Jurkat, Clone E6-1 (cell line): ENCODE results near the gene ABHD16A. TPM values are rescaled to one million over a fixed set of nuclear protein-coding genes. Genes with fewer than 3 reads are reported as not detected.

Source experiments
- DNase-seq: peaks from one replicate; pipeline ENCODE4 v3.0.0-alpha.2; 2011; ENCODE audit warnings: low read depth, low spot score
- H3K4me3 ChIP-seq: 2 replicates; pipeline ENCODE4 v1.5.1; 2011; ENCODE audit warnings: mild to moderate bottlenecking, low read length, control low read depth, moderate library complexity
- polyA plus RNA-seq: library from polyadenylated mRNA; unstranded; fragments of >200 nt; gene quantifications from one replicate; pipeline ENCODE4 v1.2.1, GENCODE V29; 2012; ENCODE audit warnings: missing spikeins; ENCODE audit not compliant: insufficient read length, insufficient read depth

Gene ABHD16A
- polyA plus RNA-seq, result 50.3 TPM

DNA sequence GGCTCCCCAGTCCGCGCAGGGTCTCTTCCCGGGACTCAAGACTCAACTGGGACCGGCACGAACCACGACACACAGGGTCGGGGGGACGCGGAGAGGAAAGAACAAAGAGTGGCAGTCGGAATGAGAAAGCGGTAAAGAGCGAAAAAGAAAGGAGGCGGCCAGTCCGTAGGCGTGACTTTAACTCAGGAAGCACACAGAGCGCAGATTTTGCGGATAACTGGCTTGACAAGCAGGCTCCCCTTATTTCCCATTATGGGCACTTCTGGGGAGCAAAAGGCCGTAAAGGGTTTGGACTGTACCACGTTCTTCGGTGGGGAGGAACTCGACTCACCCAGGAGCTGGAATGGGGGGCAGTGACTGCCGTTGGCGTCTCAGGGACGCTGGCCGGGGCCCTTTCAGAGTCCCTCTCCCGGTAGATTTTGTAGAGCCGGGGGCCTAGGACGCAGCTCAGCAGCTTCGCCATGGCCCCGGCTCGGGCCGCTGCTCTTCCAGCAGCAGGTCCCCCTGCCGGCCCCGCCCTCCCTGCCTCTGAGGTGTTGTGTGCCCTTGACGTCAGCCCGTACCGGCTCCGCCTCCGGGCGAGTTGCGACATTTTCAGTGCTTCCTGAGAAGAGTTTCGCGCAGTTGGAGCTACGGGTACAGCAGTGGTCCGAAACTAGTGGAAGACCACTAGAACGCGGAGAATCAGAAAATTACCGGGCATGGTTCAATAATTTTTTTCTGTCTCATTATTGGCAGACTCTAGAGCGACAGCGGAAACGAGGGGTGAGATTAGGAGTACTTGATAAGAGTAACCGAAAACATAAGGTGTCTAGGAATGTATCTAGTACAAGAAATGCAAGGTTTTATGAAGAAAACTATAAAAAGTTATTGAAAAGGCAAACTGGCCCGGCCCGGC, at the start of gene ABHD16A:
Gene ABHD16A (minus strand): TSS at position 506 of the 898 bp plus-strand sequence. CDS start 43 bp downstream, at position 463.
- H3K4me3 ChIP-seq, result peak within 1 kb of the TSS; percentile 77
- DNase-seq, result peak; percentile 98

DNA sequence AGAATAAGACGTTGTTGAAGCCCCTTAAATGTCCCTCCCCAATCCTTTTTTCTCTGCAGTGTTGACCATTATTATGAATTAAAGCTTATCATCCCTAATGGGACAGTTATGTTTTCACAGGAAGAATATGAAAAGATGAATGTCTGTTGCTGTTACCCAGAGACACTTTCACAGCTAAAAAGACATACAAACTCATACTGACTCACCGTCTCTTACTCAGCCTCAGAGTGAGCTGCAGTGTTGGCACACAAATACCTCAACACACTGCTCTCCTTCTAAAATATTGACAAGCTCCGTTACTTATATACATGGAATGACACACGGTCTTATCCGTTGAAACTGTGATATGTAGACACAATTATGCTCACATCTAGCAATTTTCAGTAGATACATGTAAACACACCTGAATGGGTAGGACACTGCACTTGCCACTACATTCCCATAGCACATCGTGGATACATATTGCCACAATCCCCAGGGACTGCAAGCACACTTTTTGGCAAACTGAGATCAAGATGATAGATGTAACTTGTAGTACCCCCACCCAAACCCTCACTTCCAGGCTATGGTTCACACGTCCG, 49.7 kb upstream of the ABHD16A start:
- DNase-seq, result no peak

DNA sequence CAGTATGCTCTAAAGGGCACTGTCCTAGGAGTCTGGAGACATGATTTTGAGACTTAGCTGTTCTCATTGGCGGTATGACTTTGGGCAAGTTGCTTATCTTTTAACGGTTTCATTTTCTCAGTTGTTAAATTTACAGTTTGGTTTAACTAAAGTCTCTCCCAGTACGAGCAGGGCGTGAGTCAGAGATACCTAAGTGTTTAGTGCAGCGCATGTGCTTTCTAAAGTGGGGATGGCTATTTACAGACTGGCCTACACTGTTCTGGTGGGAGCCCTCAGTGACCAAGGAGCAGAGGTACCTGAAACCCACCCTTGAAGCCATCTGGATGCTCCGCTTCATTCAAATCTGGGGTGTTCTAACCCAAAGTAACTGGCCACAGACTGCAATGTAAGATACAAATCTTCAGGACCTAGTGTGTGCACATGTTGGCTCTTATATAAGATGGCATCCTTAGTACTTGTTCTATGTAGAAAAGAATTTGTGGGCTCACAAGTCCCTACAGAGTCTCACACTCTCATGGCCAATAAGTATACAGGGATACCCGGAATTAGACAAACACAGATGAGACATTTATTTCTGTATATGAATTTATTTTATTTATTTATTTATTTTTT, 47.4 kb upstream of the ABHD16A start:
- H3K4me3 ChIP-seq, result no peak overlapping the region
- no peak for DNase-seq

More for the DNA sequence above, 49.7 kb upstream of the ABHD16A start:
- no peak overlapping the region for H3K4me3 ChIP-seq

DNA sequence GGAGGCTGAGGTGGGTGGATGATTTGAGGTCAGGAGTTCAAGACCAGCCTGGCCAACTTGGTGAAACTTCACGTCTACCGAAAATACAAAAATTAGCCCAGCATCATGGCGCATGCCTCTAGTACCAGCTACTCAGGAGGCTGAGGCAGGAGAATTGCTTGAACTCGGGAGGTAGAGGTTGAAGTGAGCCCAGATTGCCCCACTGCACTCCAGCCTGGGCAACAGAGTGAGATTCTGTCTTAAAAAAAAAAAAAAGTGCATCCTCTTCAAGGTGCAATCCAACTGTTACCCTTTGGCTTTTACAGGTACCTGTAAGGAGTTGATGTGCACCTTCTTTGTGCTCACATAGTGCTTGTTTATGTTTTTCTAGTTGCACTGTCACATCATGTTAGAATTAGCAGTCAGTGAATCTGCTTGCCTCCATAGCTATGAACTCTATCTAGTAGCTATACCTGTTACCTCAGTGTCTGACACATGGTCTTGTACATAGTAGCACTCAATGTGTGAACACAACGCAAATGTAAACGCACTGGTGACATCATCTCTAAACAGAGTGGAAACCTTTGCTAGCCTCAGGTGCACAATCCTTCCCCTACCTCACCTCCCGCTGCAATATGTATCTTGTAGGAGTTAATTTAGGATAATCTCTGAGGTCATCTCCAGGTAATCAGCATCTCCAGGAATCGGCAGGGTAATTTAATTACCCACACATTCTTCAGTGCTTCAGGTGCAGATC, 46.3 kb upstream of the ABHD16A start:
- no peak overlapping the region for H3K4me3 ChIP-seq
- no peak for DNase-seq

DNA sequence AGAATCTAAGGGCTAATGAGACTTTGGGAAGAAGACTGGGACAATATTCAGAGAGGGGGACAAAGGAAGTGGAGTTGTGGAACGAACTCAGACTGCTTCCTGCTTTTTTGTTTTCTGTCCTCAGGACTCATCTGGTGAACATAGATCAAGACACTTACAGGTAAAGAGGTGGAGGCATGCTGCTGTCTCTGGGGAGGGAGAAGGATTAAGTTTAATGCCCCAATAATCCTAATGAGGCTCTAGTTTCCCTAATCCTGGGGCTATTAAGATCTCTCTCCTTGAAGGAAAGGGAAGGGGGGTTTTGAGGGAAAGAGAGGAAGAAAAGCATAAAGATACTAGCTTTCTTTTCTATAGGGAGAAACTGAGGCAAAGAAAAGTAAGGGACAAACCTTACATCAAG, 41.3 kb upstream of the ABHD16A start:
- no peak for DNase-seq
- no peak overlapping the region for H3K4me3 ChIP-seq

DNA sequence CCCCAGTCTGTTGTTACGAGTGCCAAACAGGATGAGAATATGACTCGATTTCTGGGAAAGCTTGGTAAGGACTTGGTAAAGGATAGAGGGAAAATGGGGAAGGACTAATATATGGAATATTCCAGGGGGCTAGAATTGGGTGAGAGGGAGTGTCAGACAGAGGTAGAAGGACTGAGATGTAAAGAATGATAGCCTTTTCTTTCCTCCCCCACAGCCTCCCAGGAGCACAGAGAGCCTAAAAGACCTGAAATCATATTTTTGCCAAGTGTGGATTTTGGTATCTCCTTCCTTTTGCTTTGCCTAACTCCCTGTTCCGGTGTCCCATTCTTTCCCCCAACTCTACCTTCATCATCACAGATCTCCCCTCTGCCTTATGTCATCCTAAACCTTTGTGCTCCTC, 39.8 kb upstream of the ABHD16A start:
- no peak for DNase-seq
- H3K4me3 ChIP-seq, result no peak overlapping the region

DNA sequence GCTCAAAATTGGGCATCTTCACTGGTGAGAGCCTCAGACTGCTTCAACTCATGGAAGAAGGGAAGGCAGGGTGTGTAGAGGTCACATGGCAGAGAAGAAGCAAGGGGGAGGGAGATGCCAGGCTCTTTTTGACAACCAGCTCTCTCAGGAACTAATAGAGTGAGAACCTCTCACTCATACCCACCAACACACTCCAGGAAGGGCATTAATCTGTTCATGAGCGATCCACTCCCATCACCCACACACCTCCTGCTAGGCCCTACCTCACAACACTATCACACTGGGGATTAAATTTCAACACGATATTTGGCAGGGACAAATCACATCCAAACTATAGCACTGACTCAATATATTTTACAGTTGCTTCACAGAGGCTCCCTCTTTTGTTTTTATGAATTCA, 38.7 kb upstream of the ABHD16A start:
- no peak for DNase-seq
- no peak overlapping the region for H3K4me3 ChIP-seq

DNA sequence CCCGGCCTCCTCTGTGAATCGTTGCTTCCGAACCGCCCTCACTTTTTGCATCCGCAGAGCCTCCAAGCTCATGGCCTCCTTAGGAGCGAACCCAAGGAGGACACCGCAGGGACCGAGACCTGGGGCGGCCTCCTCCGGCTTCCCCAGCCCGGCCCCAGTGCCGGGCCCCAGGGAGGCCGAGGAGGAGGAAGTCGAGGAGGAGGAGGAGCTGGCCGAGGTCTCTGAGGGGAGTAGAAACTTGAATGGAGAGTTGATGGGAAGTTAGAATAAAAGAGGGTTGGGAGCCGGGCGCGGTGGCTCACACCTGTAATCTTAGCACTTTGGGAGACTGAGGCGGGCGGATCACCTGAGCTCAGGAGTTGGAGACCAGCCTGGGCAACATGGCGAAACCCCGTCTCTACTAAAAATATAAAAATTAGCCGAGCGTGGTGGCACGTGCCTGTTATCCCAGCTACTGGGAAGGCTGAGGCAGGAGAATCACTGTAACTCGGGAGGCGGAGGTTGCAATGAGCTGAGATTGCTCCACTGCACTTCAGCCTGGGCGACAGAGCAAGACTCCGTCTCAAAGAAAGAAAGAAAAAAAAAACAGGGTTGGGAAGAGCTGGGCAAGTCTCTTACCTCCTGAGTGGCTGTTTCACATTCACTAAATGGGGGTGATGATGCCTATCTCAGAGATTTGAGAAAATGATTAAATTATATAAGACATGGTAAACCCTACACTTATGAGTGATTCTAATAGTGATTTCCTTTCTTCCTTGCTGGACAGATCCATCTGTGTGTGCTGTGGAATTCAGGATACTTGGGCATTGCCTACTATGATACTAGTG, 37.5 kb upstream of the ABHD16A start:
- peak overlapping the region; percentile 98 for H3K4me3 ChIP-seq
- no peak for DNase-seq

DNA sequence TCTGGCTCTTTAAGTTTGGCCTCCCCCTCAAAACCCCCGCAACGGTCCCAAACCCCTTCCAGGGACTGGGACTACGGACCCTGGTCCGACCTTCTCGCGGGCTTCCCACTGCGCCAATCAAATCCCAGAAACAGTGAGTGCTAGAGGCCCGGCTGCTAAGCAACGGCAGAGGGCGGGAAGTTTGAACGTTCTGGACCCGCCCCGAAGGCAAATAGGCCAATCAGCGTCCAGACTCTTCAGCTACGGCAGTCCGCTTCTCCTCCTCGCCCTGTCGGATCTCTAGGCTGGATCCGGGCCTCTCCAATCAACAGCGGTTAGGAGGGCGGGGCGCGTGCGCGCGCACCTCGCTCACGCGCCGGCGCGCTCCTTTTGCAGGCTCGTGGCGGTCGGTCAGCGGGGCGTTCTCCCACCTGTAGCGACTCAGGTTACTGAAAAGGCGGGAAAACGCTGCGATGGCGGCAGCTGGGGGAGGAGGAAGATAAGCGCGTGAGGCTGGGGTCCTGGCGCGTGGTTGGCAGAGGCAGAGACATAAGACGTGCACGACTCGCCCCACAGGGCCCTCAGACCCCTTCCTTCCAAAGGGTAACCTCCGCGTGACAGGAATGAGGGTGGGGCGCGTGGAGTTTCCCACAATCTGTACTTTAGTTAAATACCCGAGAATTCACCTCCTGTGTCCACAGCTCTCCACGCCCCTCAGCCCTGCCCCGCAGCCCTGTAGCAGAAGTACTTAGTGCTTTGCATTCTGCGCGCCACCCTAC, 36.7 kb upstream of the ABHD16A start, which contains the start of gene MSH5:
Gene MSH5 (plus strand): TSS at position 367 of the 758 bp plus-strand sequence. CDS start 462 bp downstream, outside the sequence.
- DNase-seq, result peak; percentile 99
- H3K4me3 ChIP-seq, result peak within 1 kb of the TSS; percentile 98

DNA sequence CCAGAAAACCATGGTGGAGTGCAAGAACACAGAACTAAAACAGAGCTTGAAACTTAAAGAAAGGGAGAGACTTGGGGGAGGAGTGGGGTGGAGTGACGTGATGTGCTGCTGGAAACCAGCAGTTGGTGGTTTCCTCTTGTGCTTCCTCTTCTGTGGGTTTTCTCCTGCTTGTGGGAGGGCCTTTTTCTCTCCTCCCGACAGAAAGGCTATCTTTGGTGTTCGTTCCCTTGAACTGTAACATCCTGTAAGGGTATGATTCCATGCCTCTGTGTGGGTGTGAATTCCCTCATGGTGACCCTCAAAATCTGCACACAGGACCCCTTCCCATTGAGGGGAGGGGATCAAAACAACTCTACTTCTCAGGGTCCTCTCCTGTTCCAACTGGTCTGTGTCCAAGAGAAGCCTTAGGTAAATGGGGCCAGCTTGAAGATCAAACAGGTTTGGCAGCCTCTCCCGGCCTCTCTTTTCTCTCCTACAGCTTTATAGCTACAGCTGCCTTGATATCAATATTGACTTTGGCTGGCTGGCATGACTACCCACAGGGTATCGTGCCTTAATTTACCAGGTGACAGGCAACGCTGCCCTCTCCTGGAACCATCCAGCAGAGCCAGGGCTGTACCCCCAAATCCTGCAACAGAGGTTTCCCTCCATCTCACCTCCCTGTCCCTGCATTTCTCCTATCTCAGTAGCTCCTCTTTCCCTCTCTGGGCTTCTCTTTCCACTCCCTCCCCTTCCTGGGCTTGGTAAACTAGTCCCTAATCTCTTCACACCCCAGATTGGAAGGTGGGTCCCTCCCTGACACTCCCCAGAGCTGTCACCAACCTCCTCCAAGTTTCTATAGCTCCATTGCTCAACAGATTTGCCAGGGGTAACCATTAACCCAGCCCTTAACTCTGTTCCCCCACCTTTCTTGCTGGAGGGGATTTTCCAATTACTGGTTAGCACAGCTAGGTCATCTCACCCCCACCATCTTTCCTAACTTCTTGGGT, 35.2 kb upstream of the ABHD16A start:
- peak; percentile 98 for DNase-seq
- H3K4me3 ChIP-seq, result peak overlapping the region; percentile 98

DNA sequence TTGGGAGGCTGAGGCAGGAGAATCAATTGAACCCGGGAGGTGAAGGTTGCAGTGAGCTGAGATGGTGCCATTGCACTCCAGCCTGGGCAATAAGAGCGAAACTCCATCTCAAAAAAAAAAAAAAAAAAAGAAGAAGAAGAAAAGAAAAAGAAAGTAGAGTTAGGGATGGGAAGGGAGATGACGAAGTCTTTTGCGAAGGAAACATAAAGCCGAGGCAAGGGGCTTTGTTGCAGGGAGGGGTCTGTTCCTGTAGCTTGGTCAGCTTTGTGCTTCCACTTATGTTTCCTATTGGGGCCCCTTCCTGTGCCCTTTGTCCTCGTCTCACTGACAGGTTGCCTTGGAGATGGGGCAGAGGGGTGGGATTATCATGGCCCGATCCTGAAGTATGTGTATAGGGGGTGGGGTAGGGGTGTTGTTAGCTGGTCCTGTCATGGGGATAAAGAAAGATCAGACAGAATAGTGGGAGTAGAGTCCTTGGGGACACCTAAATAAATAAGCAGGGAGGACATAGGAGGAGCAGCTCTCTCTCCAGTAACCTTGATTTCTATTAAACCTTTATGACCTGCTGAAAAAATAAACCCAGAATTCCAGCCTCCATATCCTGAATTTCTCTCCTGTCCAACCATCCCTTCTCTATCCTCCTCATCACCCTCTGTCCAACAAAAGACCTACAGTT, 34.3 kb upstream of the ABHD16A start:
- DNase-seq, result peak; percentile 67
- peak overlapping the region; percentile 98 for H3K4me3 ChIP-seq

DNA sequence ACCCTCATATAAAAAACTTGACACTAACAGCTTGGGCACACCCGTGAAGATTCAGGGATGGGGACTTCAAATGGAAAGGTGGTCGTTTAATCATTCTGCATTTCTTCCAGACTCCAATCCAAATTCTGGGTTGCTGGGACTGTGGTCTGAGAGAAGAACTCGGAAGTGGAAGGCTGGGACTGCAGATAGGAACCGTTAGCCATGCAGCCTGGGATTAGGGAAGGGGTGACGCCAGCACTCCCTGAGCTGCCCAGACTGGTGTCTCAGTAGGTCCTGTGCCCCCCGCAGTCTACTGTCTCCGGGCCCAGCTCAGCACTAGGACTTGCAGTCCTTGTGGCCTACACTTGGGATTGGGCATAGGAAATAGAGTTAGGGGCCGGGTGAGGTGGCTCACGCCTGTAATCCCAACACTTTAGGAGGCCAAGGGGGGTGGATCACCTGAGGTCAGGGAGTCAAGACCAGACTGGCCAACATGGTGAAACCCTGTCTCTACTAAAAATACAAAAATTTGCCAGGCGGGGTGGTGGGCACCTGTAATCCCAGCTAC, 33.7 kb upstream of the ABHD16A start:
- no peak for DNase-seq
- peak overlapping the region; percentile 98 for H3K4me3 ChIP-seq

DNA sequence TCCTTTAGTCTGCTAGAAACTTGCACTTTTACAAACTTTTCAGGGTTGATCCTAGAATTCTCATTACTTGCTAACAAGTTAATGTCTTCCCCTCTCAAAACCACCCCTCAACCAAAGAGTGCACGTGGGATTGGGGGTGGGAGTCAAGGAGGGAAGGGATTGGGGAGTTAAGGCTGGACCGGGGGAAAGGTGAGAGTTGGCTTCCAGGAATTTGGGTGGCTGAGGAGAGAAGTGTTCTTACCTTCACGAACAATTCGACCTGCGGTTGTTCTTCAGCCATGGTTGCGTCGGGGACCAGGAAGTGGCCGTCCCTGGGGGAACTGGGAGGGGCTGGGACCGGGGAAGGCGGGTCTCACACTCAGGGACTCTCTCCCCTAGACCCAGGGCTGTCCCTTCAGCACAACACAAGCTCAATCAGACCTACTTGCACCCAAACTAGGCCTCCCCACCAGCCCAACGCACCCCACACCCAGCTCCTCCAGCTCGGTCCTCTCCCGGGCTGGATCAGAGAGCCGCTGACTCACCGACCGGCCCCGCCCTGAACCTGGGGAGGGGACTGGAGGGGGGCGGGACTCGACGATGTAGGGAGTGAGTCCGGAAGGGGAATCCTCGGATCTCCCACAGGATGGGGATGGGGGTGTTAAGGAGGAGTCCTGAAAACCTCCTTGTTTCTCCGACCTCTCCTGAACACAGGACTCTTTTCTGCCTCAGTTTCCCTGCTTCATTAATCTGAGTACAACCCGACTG, 33.1 kb upstream of the ABHD16A start, which contains the start of gene CLIC1:
Gene CLIC1 (minus strand): TSS at position 510 of the 747 bp plus-strand sequence. CDS start 230 bp downstream, at position 280.
- peak within 1 kb of the TSS; percentile 98 for H3K4me3 ChIP-seq
- peak; percentile 73 for DNase-seq

DNA sequence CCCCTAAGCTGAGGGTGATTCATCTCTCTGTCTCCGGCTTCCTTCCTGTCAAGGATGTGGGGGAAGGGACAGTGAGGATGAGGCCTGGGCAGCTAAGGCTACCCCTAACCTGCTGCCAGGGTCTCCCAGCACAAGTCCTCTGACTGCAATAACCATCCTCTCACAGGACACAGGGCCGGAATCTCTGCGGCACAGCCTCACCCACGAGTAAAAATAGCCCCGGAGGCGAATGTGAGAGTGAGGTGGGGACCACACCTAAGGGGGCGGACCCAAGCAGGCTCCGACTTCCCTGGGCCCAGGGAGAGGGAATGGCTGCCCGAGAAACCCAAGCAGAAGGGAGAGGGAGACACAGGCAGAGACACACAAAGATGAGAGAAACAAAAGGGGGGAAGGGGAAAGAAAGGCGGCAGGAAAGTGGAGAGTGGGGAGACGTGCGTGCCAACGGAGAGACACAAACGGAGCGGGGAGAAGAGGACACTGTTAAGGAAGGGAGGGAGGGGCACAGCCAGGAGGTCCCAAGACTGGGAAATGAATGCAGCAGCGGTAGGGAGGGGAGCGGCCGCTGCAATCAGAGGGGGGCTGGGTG, 31.8 kb upstream of the ABHD16A start:
- peak; percentile 53 for DNase-seq

More for the DNA sequence above, 31.8 kb upstream of the ABHD16A start:
- peak overlapping the region; percentile 98 for H3K4me3 ChIP-seq
